Psoas muscle (tissue), 8 donors: ENCODE measurements around the gene LMO4. TPM values are rescaled to one million over a fixed set of nuclear protein-coding genes. Genes with fewer than 3 reads are reported as not detected.

Experiments used
- ATAC-seq, 4 donors: fragments of 200-7000 bp; cut with Tn5 transposase; one replicate each; pipeline ENCODE4 v1.9.1; 2020; ENCODE audit warnings: moderate library complexity in 3 of 4, mild to moderate bottlenecking in 2 of 4
- DNase-seq, 2 donors: peaks; one replicate each; pipeline ENCODE4 v3.0.0-alpha.2; 2020
- H3K27ac ChIP-seq: fragments of 200-600 bp; one replicate; pipeline ENCODE4 v1.8.0; 2022
- H3K27me3 ChIP-seq, 3 donors: fragments of 200-600 bp in 1 of 3; one replicate each; pipeline versions ENCODE4 v1.6.1 to v1.8.0; 2013 to 2022; ENCODE audit warnings: low read length in 2 of 3, mild to moderate bottlenecking in 2 of 3, moderate library complexity in 1 of 3; ENCODE audit not compliant: insufficient read depth in 3 of 3
- H3K36me3 ChIP-seq, 2 donors: fragments of 200-600 bp in 1 of 2; one replicate each; pipeline versions ENCODE4 v1.6.1 to v1.8.0; 2013 to 2022; ENCODE audit warnings: low read depth in 1 of 2, mild to moderate bottlenecking in 1 of 2, moderate library complexity in 1 of 2; ENCODE audit not compliant: insufficient read depth in 1 of 2
- H3K4me1 ChIP-seq: fragments of 200-600 bp; one replicate; pipeline ENCODE4 v1.8.0; 2022
- H3K4me3 ChIP-seq: fragments of 200-600 bp; one replicate; pipeline ENCODE4 v1.8.0; 2022; ENCODE audit warnings: mild to moderate bottlenecking
- H3K9me3 ChIP-seq: fragments of 200-600 bp; one replicate; pipeline ENCODE4 v1.8.0; 2022
- WGBS, 3 donors: extraction: QIAGEN DNeasy Blood & Tissue Kit; methylation state at CpG; one replicate each; pipeline versions ENCODE4 v1.1.6 to v1.1.7; 2013; 5-methylcytosine and 5-hydroxymethylcytosine counted together
- intact Hi-C, 2 donors: fragments of 100-400 bp; cut with DNase I; formaldehyde crosslinking; loops; one replicate each; pipeline versions ENCODE4 v1.11.0 to v1.14.2; 2022
- polyA plus RNA-seq, 3 donors: library from polyadenylated mRNA; stranded (reverse); fragments of 200-250 nt; gene quantifications; one replicate each; pipeline ENCODE4 v1.2.3, GENCODE V29; 2013
- total RNA-seq, 4 donors: library from RNA; stranded (reverse); fragmentation: NEBNext Ultra II Directional in 2 of 4; extraction: Animal tissue kit (Norgen Biotek cat#: 25700) in 2 of 4; gene quantifications; one replicate each; pipeline versions ENCODE4 v1.2.1 to v1.2.4, GENCODE V29; 2021 to 2023
- TF ChIP-seq, protein P1 (sequence below): fragments of 200-600 bp; IDR thresholded peaks from one replicate; pipeline ENCODE4 v1.8.0; 2022; ENCODE audit warnings: antibody characterized with exemption
- donor health status: healthy with polysubstance abuse.
- donor health status: DM: no; HTN: no; CAD: no; lungs with moderate emphysema.
- donor health status: Bipolar disorder and iron deficiency.
- donor health status: healthy.
- donor health status: DM: yes; HTN: yes; CAD: no.
- donor health status: DM: no; HTN: no; CAD: no.
- donor health status: DM: no; HTN: no; CAD: no.
- donor health status: DM: yes; HTN: yes; CAD: no.

Gene LMO4
- total and polyA plus RNA-seq, 7 donors = 19.8 to 75.9 (median 30.8) TPM

DNA sequence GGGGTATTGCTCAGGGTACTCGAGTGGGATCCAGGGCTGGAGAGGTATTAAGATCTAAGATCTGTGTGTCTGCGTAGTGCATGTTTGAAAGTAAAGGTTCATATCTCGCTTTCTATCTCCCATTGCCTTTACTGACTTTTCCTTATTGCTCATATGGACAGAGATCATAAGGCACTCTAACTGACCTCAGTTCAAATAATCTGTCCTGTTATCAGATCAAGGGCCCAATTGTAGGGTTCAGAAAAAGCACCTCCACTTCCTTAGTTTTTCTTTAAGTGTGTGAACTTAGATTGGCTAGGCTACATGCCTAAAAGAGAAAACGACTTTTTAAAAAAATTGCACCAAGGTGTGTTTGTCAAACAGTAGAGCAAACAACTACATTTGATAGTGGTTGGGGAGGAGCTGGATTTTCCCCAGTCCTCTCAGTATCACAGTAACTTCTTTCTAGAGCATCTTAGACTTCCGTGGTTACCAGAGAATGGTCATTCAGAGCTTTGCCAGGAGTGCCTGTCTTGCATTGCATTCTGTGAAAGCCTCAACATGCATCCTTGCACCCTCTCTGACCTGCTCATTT, 57.6 kb downstream of the LMO4 start:
- Histone ChIP-seq H3K4me1 (no peaks in the 10 kb centered on the region), H3K27me3 (no peaks in the 10 kb centered on the region), H3K27ac (no peak overlapping the region), H3K9me3 (no peaks in the 10 kb centered on the region), H3K36me3 (no peaks in the 10 kb centered on the region), H3K4me3 (no peak overlapping the region)
- ATAC-seq (no peak), DNase-seq (no peak)
- WGBS, 3 donors = 89% methylated on average over 5 of the region's 5 CpGs
- intact Hi-C loops = no loop called here
- TF ChIP-seq, protein P1, sequence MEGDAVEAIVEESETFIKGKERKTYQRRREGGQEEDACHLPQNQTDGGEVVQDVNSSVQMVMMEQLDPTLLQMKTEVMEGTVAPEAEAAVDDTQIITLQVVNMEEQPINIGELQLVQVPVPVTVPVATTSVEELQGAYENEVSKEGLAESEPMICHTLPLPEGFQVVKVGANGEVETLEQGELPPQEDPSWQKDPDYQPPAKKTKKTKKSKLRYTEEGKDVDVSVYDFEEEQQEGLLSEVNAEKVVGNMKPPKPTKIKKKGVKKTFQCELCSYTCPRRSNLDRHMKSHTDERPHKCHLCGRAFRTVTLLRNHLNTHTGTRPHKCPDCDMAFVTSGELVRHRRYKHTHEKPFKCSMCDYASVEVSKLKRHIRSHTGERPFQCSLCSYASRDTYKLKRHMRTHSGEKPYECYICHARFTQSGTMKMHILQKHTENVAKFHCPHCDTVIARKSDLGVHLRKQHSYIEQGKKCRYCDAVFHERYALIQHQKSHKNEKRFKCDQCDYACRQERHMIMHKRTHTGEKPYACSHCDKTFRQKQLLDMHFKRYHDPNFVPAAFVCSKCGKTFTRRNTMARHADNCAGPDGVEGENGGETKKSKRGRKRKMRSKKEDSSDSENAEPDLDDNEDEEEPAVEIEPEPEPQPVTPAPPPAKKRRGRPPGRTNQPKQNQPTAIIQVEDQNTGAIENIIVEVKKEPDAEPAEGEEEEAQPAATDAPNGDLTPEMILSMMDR = no peak

GRCh38 chr1:87388411-87388810, 59.7 kb downstream of the LMO4 start:
- TF ChIP-seq, protein P1 = no peak
- Histone ChIP-seq H3K4me3 (no peak overlapping the region), H3K4me1 (peaks cover 3% of the 10 kb centered on the region), H3K36me3 (no peaks in the 10 kb centered on the region), H3K27me3 (no peaks in the 10 kb centered on the region), H3K27ac (no peak overlapping the region), H3K9me3 (no peaks in the 10 kb centered on the region)
- DNase-seq (no peak), ATAC-seq (no peak)
- intact Hi-C loops = no loop called here

- intact Hi-C loops = no loop called here
- no peak overlapping the region for H3K4me3 ChIP-seq
Measured at GRCh38 chr1:87389011-87389410, 60.3 kb downstream of the LMO4 start.

DNA sequence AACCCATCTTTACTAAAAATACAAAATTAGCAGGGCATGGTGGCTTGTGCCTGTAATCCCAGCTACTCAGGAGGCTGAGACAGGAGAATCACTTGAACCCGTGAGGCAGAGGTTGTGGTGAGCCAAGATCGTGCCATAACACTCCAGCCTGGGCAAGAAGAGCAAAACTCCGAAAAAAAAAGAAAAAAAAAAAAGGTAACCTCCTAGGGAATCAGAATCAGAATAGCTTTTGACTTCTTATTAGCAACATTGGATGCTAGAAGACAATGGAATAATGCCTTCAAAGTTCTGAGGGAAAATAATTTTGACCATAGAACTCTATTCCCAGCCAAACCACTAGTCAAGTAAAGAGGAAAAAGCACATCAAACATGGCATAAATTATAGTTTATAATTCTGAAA, 60.9 kb downstream of the LMO4 start:
- Histone ChIP-seq H3K9me3 (no peaks in the 10 kb centered on the region), H3K27ac (no peak overlapping the region), H3K27me3 (no peaks in the 10 kb centered on the region), H3K36me3 (no peaks in the 10 kb centered on the region), H3K4me3 (no peak overlapping the region), H3K4me1 (peaks cover 3% of the 10 kb centered on the region)
- ATAC-seq (no peak), DNase-seq (no peak)
- TF ChIP-seq, protein P1 = no peak
- 86 to 95% (median 94%) methylated on average over 3 of the region's 3 CpGs for WGBS, 3 donors
- intact Hi-C loops = no loop called here

More at GRCh38 chr1:87389011-87389410, 60.3 kb downstream of the LMO4 start:
- Histone ChIP-seq H3K27ac (no peak overlapping the region), H3K4me1 (peaks cover 3% of the 10 kb centered on the region), H3K27me3 (no peaks in the 10 kb centered on the region), H3K9me3 (no peaks in the 10 kb centered on the region), H3K36me3 (no peaks in the 10 kb centered on the region)
- DNase-seq (no peak), ATAC-seq (no peak)
- 42 to 63% (median 60%) methylated on average over 1 of the region's 1 CpG for WGBS, 3 donors
- TF ChIP-seq, protein P1 = no peak
